ENCODE data around the gene RALGPS1.

- TF ChIP-seq CTCF (IDR thresholded peaks at IDR 0.05; ENCODE audit: insufficient read depth, low read length) (no peak), POLR2AphosphoS5 (IDR thresholded peaks at IDR 0.05; ENCODE audit: low read depth) (no peak), GABPA (IDR thresholded peaks at IDR 0.05; ENCODE audit: low read depth) (no peak), REST (IDR thresholded peaks at IDR 0.05; ENCODE audit: insufficient replicate concordance, low read depth) (no peak)
Observed at GRCh38 chr9:126886034-126886822, 28.4 kb upstream of the RALGPS1 start.
